GM12878 (cell line): ENCODE measurements around the gene FGD5. TPM values are rescaled to one million over a fixed set of nuclear protein-coding genes. Genes with fewer than 3 reads are reported as not detected.

Experiments used
- ATAC-seq: fragments of 200-7000 bp; cut with Tn5 transposase; 3 replicates; pipeline ENCODE4 v1.9.1; 2020; ENCODE audit warnings: mild to moderate bottlenecking, moderate library complexity
- BruUV-seq: library from RNA; stranded (reverse); fragments of 400-500 nt; replicated peaks from 2 replicates; lab custom pipeline; 2021; lab: Mats Ljungman, UMichigan
- CTCF ChIA-PET: fragments of 300-600 bp; sonication (Branson Sonifier 250); formaldehyde crosslinking; extraction: SDS; loops from one replicate; lab custom pipeline; 2021; ENCODE audit warnings: inconsistent platforms; lab: Yijun Ruan, JAX
- POLR2A ChIA-PET: fragments of 350-600 bp; formaldehyde crosslinking; extraction: SDS; loops from one replicate; lab custom pipeline; 2021; ENCODE audit warnings: inconsistent platforms; lab: Charles Lee
- RAD21 ChIA-PET: fragments of 300-600 bp; sonication (Branson Sonifier 250); formaldehyde crosslinking; loops from one replicate; lab custom pipeline; 2023; ENCODE audit warnings: antibody characterized with exemption; ENCODE audit not compliant: unreplicated experiment; lab: Charles Lee
- SMC1A ChIA-PET: fragments of 300-600 bp; sonication (Branson Sonifier 250); formaldehyde crosslinking; loops from one replicate; lab custom pipeline; 2023; ENCODE audit not compliant: unreplicated experiment, uncharacterized antibody; lab: Charles Lee
- DNase-seq: peaks from one replicate; pipeline ENCODE4 v3.0.0-alpha.2; 2011; ENCODE audit warnings: low read depth, low spot score
- FAIRE-seq: peaks from 3 replicates; lab custom pipeline; 2011; peaks lifted over from hg19 to GRCh38; lab: Jason Lieb, UNC
- H2AFZ ChIP-seq: 2 replicates; pipeline ENCODE4 v1.6.0; 2011; ENCODE audit warnings: low read depth, low read length, control low read depth; ENCODE audit not compliant: control insufficient read depth
- H3K27ac ChIP-seq: 2 replicates; pipeline ENCODE4 v1.5.1; 2011; ENCODE audit warnings: control low read depth; ENCODE audit not compliant: control insufficient read depth, insufficient read depth
- H3K27me3 ChIP-seq, 2 experiments: replicated peaks in 1 of 2; 2 replicates each; pipeline versions ENCODE4 v1.6.0 to v1.6.1; 2011; ENCODE audit warnings: low read length in 1 of 2; ENCODE audit not compliant: control insufficient read depth in 2 of 2, insufficient read depth in 2 of 2
- H3K36me3 ChIP-seq, 2 experiments: 2 replicates each; pipeline ENCODE4 v1.5.1; 2011; ENCODE audit warnings: low read length in 1 of 2; ENCODE audit not compliant: control insufficient read depth in 2 of 2, insufficient read depth in 2 of 2
- H3K4me1 ChIP-seq: 2 replicates; pipeline ENCODE4 v1.6.1; 2011; ENCODE audit warnings: mild to moderate bottlenecking, low read length, moderate library complexity, mixed read lengths; ENCODE audit not compliant: control insufficient read depth, insufficient read depth
- H3K4me2 ChIP-seq: 2 replicates; pipeline ENCODE4 v1.6.0; 2011; ENCODE audit warnings: control low read depth; ENCODE audit not compliant: control insufficient read depth, insufficient read depth
- H3K4me3 ChIP-seq: fragments of 200-600 bp; sonication (generic); 2 replicates; pipeline ENCODE4 v1.5.1; 2016
- H3K79me2 ChIP-seq: 2 replicates; pipeline ENCODE4 v1.6.0; 2011; ENCODE audit warnings: low read length; ENCODE audit not compliant: control insufficient read depth, insufficient read depth
- H3K9ac ChIP-seq: 2 replicates; pipeline ENCODE4 v1.8.0; 2011; ENCODE audit warnings: low read length, control low read depth, mixed read lengths; ENCODE audit not compliant: control insufficient read depth, insufficient read depth
- H3K9me3 ChIP-seq: replicated peaks from 3 replicates; pipeline ENCODE4 v1.5.1; 2011; ENCODE audit warnings: mild to moderate bottlenecking, low read length; ENCODE audit not compliant: control insufficient read depth, insufficient read depth
- H4K20me1 ChIP-seq: 2 replicates; pipeline ENCODE4 v1.6.0; 2011; ENCODE audit not compliant: control insufficient read depth, insufficient read depth
- ATF7 ChIP-seq: fragments of 450-650 bp; IDR thresholded peaks from 2 replicates; pipeline ENCODE4 v1.6.1; 2016; ENCODE audit warnings: low read depth, mild to moderate bottlenecking
- CREB1 ChIP-seq: IDR thresholded peaks from 2 replicates; pipeline ENCODE4 v1.6.1; 2012; ENCODE audit warnings: low read depth, mild to moderate bottlenecking, inconsistent platforms
- NR2C2 ChIP-seq: IDR thresholded peaks from 2 replicates; pipeline ENCODE4 v1.6.1; 2011; ENCODE audit warnings: borderline replicate concordance, low read depth; ENCODE audit not compliant: control insufficient read depth, insufficient read length
- POLR2AphosphoS2 ChIP-seq: IDR thresholded peaks from 2 replicates; pipeline ENCODE4 v1.6.1; 2011; ENCODE audit warnings: low read depth, mild to moderate bottlenecking, low read length, improper control_type of control experiment, moderate library complexity
- RELA ChIP-seq: fragments of 450-650 bp; IDR thresholded peaks from 2 replicates; pipeline ENCODE4 v1.8.0; 2014; ENCODE audit warnings: borderline replicate concordance; ENCODE audit not compliant: partially characterized antibody
- SKIL ChIP-seq: fragments of 450-650 bp; IDR thresholded peaks from 2 replicates; pipeline ENCODE4 v1.6.1; 2017; ENCODE audit warnings: mild to moderate bottlenecking, low read depth, inconsistent platforms; ENCODE audit not compliant: poor library complexity, severe bottlenecking
- SRF ChIP-seq, 2 experiments: IDR thresholded peaks; 2 replicates each; pipeline ENCODE4 v1.6.1; 2011; ENCODE audit warnings: low read depth in 2 of 2, low read length in 2 of 2, mild to moderate bottlenecking in 1 of 2, moderate library complexity in 1 of 2
- WGBS: methylation state at CpG from one replicate; pipeline ENCODE4 v1.1.6; 2016; ENCODE audit warnings: low lambda C conversion rate; ENCODE audit not compliant: insufficient replicate concordance, insufficient coverage; ENCODE audit errors: missing lambda C conversion rate; 5-methylcytosine and 5-hydroxymethylcytosine counted together
- in situ Hi-C: fragments of 300-500 bp; cut with MboI; formaldehyde crosslinking; loops from 9 replicates; pipeline ENCODE4 v1.14.3; 2018; ENCODE audit warnings: mixed read lengths
- intact Hi-C: fragments of 100-400 bp; cut with micrococcal nuclease; formaldehyde crosslinking; loops from one replicate; pipeline ENCODE4 v1.14.2; 2022; ENCODE audit not compliant: unreplicated experiment
- polyA plus RNA-seq, 11 experiments: library from polyadenylated mRNA; depleted of rRNA in 4 of 11; unstranded in 6 of 11; stranded (reverse) in 5 of 11; fragments of >200 nt; fragmentation: Nextera tagmentation in 4 of 11; fragmentation: Illumina TruSeq in 1 of 11; extraction: Ambion mirVana in 4 of 11; extraction: Trizol in 1 of 11; gene quantifications; 1 replicate in 1 of 11; 2 replicates in 10 of 11; pipeline versions ENCODE4 v1.2.1 to v1.2.3, GENCODE V29; 2011 to 2016; ENCODE audit warnings: inconsistent platforms in 2 of 11, missing spikeins in 2 of 11, low read depth in 1 of 11
- total RNA-seq, 4 experiments: library from RNA; depleted of rRNA in 3 of 4; stranded (reverse); fragments of >200 nt in 3 of 4; fragmentation: Illumina TruSeq in 1 of 4; extraction: Trizol in 1 of 4; gene quantifications; 2 replicates each; pipeline versions ENCODE4 v1.2.1 to v1.2.3, GENCODE V29; 2013 to 2021
- TF ChIP-seq, protein P1 (sequence below): fragments of 150-350 bp; IDR thresholded peaks from 2 replicates; pipeline ENCODE4 v1.6.1; 2014; ENCODE audit warnings: mild to moderate bottlenecking, low read depth, low read length

The FGD5 gene
- total and polyA plus RNA-seq, 10 of the 15 experiments (the other 5 are each of a cell fraction or from before 2014, with no cell fraction given) = 0.03 to 0.13 (median 0.11) TPM; not detected in 3

GRCh38 chr3:14913071-14913925 is 94.5 kb downstream of the FGD5 start:
- Histone ChIP-seq H3K36me3 (no peaks in the 10 kb centered on the region), H3K9me3 (no peaks in the 10 kb centered on the region), H3K4me2 (no peak overlapping the region), H3K27ac (no peak overlapping the region), H3K9ac (no peak overlapping the region), H3K79me2 (no peaks in the 10 kb centered on the region), H3K27me3 (peaks cover 0 to 1% of the 10 kb centered on the region in 2 experiments; a peak in 2 of 4 replicates), H3K4me1 (no peaks in the 10 kb centered on the region), H4K20me1 (no peaks in the 10 kb centered on the region), H2AFZ (no peak overlapping the region), H3K4me3 (no peak overlapping the region)
- RAD21 ChIA-PET = interaction anchor here (1.2 to 1.6 kb wide), 3 partner anchors 121 to 132 kb away, joined by 3 to 5 read pairs (median 4); no protein-coding TSS in a partner anchor
- whole genome bisulfite sequencing = 18% methylated on average over 10 of the region's 10 CpGs
- FAIRE-seq (no peak), DNase-seq (no peak), ATAC-seq (no peak)
- POLR2A ChIA-PET = no interaction called here
- TF ChIP-seq SRF (IDR thresholded peaks at IDR 0.05; ENCODE audit: low read depth in 2 of 2, low read length in 2 of 2) = no peak
- in situ Hi-C loops = no loop called here
- intact Hi-C loops = no loop called here
- CTCF ChIA-PET = interaction anchor here (1.2 to 1.6 kb wide), 3 partner anchors 9 to 414 kb away, joined by 3 to 6 read pairs (median 5); no protein-coding TSS in a partner anchor
- SMC1A ChIA-PET = interaction anchor here (0.7 to 1.9 kb wide), 2 partner anchors 10 to 402 kb away, joined by 3 to 4 read pairs; no protein-coding TSS in a partner anchor
- BruUV-seq = no TSS peak

- Histone ChIP-seq H3K9ac (no peak overlapping the region), H3K27ac (no peak overlapping the region), H3K4me2 (no peak overlapping the region), H3K79me2 (no peaks in the 10 kb centered on the region), H4K20me1 (no peaks in the 10 kb centered on the region), H3K9me3 (no peaks in the 10 kb centered on the region), H3K27me3 (peaks cover 0 to 1% of the 10 kb centered on the region in 2 experiments; a peak in 2 of 4 replicates), H3K4me3 (no peak overlapping the region), H3K4me1 (no peaks in the 10 kb centered on the region), H2AFZ (no peak overlapping the region), H3K36me3 (no peaks in the 10 kb centered on the region)
- in situ Hi-C loops (no loop called here), intact Hi-C loops (no loop called here)
- POLR2A ChIA-PET = no interaction called here
- SMC1A ChIA-PET = interaction anchor here (1.9 kb wide), 1 partner anchor 9 kb away, joined by 4 read pairs; no protein-coding TSS in a partner anchor
- no peak for DNase-seq
- no peak for ATAC-seq
- 57% methylated on average over 14 of the region's 14 CpGs for WGBS
- no peak for FAIRE-seq
- RAD21 ChIA-PET = interaction anchor here (1.2 kb wide), 1 partner anchor 123 kb away, joined by 4 read pairs; no protein-coding TSS in a partner anchor
- no TSS peak for BruUV-seq
- CTCF ChIA-PET = interaction anchor here (0.6 to 1.6 kb wide), 3 partner anchors 8 to 133 kb away, joined by 3 to 6 read pairs (median 5); no protein-coding TSS in a partner anchor
- TF ChIP-seq, protein P1, sequence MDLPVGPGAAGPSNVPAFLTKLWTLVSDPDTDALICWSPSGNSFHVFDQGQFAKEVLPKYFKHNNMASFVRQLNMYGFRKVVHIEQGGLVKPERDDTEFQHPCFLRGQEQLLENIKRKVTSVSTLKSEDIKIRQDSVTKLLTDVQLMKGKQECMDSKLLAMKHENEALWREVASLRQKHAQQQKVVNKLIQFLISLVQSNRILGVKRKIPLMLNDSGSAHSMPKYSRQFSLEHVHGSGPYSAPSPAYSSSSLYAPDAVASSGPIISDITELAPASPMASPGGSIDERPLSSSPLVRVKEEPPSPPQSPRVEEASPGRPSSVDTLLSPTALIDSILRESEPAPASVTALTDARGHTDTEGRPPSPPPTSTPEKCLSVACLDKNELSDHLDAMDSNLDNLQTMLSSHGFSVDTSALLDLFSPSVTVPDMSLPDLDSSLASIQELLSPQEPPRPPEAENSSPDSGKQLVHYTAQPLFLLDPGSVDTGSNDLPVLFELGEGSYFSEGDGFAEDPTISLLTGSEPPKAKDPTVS = no peak
- no peak for TF ChIP-seq POLR2AphosphoS2
- no peak for TF ChIP-seq ATF7
- no peak for TF ChIP-seq SKIL
- no peak for TF ChIP-seq RELA
- no peak for TF ChIP-seq CREB1
- TF ChIP-seq NR2C2 = no peak
Observed at GRCh38 chr3:14913926-14914778, 95.4 kb downstream of the FGD5 start.
